Stimulated activated naive CD4-positive, alpha-beta T cell (primary cell): ENCODE results near the gene SCYGR1.
"Not testable (repeated sequence)": the region's sequence is repeated elsewhere in the genome, so short reads cannot be mapped to it uniquely, and the experiment has no call there.

Experiments used
- DNase-seq, 6 experiments: peaks; one replicate each; lab custom pipeline; 2025; lab: John Stamatoyannopoulos, UW

Gene SCYGR1

GRCh38 chr2:227370791-227371312 is 16.9 kb downstream of the SCYGR1 start:
- DNase-seq: no peak

- no peak for DNase-seq
Observed at GRCh38 chr2:227370092-227370491, 17.7 kb downstream of the SCYGR1 start.

GRCh38 chr2:227368574-227368973 is 19.2 kb downstream of the SCYGR1 start:
- no peak for DNase-seq

GRCh38 chr2:227367427-227367795 is 20.3 kb downstream of the SCYGR1 start:
- no peak for DNase-seq

- no peak for DNase-seq
Observed at GRCh38 chr2:227366769-227367426, 20.9 kb downstream of the SCYGR1 start.

- DNase-seq: no peak
Observed at GRCh38 chr2:227365833-227366232, 21.9 kb downstream of the SCYGR1 start.

- not testable (repeated sequence) for DNase-seq
Observed at GRCh38 chr2:227364585-227365263, 23.0 kb downstream of the SCYGR1 start.

GRCh38 chr2:227363756-227364155 is 24.0 kb downstream of the SCYGR1 start:
- peak in 2 of 6 experiments; percentile 15 for DNase-seq

- DNase-seq: no peak
Observed at GRCh38 chr2:227360351-227360750, 27.4 kb downstream of the SCYGR1 start.

GRCh38 chr2:227351639-227352038 is 36.1 kb downstream of the SCYGR1 start:
- no peak for DNase-seq

GRCh38 chr2:227349989-227350612 is 37.6 kb downstream of the SCYGR1 start:
- DNase-seq: no peak

GRCh38 chr2:227348324-227348723 is 39.4 kb downstream of the SCYGR1 start:
- no peak for DNase-seq

- DNase-seq: no peak
Observed at GRCh38 chr2:227347117-227347516, 40.6 kb downstream of the SCYGR1 start.

- no peak for DNase-seq
Observed at GRCh38 chr2:227344231-227344630, 43.5 kb downstream of the SCYGR1 start.

- no peak for DNase-seq
Observed at GRCh38 chr2:227341553-227341952, 46.2 kb downstream of the SCYGR1 start.

GRCh38 chr2:227340106-227340505 is 47.6 kb downstream of the SCYGR1 start:
- DNase-seq: no peak

GRCh38 chr2:227339098-227339599 is 48.6 kb downstream of the SCYGR1 start:
- DNase-seq: no peak
